C4-2B (cell line): ENCODE data around the gene DNM1.

Source experiments
- CTCF ChIP-seq: fragments of 450-650 bp; conservative IDR thresholded peaks from 2 replicates; pipeline ENCODE4 v1.5.1; 2017; ENCODE audit warnings: mild to moderate bottlenecking
- ZFX ChIP-seq: fragments of 450-650 bp; IDR thresholded peaks from 2 replicates; pipeline ENCODE4 v1.6.1; 2017

GRCh38 chr9:128202648-128203023, 543 bp upstream of the DNM1 start:
- TF ChIP-seq CTCF (peak; percentile 8; the same call in 1 of the 2 replicates), ZFX (no peak)
